ENCODE results near the gene GPATCH11. TPM values are rescaled to one million over a fixed set of nuclear protein-coding genes. Genes with fewer than 3 reads are reported as not detected.

Gene GPATCH11
- 11.3 TPM for polyA plus RNA-seq (2012; ENCODE audit: insufficient read depth, insufficient read length)

DNA sequence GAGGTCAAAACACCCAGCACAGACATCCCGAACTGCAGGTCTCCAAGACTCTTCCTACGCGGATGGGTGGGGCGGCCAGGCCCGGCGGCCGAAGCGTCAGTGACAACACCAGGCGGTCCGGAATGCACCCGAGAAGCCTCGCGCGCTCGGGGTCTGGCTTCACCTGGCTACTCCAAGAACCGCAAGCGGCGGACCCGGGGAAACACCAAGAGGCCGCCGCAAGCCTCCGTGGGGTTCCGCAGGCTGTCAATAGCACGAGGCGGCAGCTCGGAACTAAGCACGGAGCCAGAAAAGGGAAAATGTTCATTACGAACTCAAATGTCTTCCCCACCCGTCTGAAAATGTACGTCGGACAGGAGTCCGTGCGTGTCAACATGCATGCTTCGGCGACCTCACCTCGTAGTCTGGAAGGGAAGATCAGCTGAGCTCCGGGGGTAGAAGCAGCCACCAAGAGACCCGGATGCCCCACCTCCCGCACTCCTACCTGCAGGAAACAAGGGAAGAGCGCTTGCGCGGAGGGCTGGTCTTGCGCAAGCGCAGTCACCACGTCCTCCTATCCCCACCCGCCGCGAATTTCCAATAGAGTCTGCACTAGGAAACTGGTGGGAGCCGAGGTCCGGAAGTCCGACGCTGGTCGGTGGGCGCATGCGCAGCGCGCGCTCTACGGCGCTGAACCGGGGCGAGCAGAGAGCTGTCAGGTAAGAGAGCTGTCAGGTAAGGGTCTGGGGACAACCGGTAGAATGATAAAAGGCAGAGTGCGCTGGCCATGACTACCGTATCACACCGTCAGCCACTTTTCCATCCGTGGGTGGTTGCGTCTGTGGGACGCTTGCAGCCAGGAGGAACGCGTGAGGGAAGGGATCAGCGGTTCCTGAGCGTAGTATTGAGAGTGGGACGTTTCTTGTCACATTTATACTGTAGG is at the start of gene GPATCH11, which contains the start of gene HEATR5B:
GPATCH11 (plus strand) TSS at position 646 of the 922 bp plus-strand sequence. CDS start 3,864 bp downstream, outside the sequence.
HEATR5B (minus strand) TSS at position 500 of the 922 bp plus-strand sequence. CDS start 958 bp downstream, outside the sequence.
- H3K4me3 ChIP-seq (ENCODE audit: low read length): peak within 1 kb of the TSS; percentile 89
- DNase-seq (ENCODE audit: low read depth, low spot score): peak; percentile 90

DNA sequence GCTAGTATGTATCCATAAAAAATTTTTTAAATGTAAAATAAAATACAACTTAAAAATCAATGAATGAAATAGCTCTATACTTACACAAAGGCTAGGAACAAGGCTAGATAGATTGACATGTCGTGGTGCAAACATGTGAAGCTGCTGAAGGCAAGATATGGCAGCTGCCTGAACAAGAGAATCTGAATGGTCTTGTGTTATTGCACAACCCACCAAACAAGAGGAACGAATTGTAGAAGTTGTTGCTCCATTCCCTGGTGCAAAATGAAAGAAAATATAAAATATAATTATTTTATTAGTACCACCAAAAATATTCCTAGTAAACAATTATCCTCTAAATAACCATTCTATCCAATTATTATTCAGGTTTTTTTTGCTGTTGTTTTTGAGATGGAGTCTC is 46.5 kb upstream of the GPATCH11 start:
- DNase-seq (ENCODE audit: low read depth, low spot score): no peak
- H3K4me3 ChIP-seq (ENCODE audit: low read length): no peak overlapping the region

DNA sequence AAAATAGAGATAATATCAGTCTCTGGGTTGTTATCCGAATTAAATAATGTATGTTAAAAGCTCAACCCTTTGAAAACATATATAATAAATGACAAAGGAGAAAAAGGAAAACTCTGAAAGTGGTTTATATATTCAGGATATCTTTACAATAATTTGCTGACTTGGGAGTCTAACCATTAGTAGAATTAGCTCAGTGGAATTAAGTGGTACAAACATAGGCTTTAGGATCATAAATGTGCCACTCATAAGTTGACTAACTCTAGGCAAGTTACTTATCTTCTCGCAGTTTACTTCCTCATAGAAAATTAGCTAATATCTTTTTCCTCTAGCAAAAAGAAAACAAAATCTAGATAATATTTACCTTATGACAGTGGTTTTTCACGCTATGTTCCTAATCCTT is 44.7 kb upstream of the GPATCH11 start:
- no peak for DNase-seq (ENCODE audit: low read depth, low spot score)
- no peak overlapping the region for H3K4me3 ChIP-seq (ENCODE audit: low read length)

DNA sequence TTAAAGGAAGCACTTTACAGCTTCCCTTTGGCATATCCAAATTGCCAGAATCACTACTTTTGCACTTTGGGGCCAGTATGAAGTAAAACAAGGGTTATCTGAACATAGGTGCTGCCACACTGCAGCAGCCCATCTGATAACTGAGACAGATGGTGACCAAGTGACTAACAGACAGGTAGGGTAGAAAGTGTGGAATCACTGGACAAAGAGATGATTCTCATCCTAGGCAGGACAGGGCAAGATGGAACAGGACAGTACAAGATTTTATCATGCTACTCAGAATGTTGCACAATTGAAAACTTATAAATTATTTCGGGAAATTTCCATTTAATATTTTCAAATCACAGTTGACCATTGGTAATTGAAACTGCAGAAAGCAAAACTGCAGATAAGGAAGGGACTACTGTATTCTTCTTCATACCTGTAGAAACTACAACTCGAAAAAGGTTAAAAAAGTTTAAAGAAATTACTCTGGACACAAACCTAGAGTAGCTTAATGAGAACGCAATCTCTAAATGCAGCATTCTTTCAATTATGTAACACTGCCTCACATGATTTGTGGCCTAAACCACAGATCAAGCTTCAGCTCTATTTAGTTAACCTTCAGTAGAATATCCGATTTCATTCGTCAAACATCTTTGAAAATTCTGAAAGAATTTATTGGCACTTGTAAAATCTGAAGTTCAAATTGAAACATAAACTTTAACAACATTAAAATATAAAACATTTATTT is 31.6 kb upstream of the GPATCH11 start:
- H3K4me3 ChIP-seq (ENCODE audit: low read length): no peak overlapping the region
- no peak for DNase-seq (ENCODE audit: low read depth, low spot score)

DNA sequence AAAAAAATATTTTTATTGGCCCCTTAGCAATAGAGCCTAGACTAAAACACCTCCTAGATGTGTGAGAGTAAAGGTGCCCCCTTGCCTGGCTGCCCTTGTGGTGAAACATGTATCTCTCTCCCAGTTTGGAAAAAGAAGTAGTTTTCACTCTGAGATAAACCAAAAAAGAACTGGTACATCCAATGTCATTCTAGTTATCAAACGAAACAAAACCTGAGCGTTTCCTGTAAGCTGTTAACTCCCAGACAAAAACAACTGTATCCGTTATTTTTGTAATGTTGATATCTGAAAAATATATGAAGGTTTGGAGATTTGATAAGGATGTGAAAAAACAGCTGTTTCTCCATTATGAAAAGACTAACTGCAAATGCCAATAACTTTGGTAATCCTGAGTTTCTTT is 24.5 kb upstream of the GPATCH11 start:
- H3K4me3 ChIP-seq (ENCODE audit: low read length): no peak overlapping the region
- no peak for DNase-seq (ENCODE audit: low read depth, low spot score)

DNA sequence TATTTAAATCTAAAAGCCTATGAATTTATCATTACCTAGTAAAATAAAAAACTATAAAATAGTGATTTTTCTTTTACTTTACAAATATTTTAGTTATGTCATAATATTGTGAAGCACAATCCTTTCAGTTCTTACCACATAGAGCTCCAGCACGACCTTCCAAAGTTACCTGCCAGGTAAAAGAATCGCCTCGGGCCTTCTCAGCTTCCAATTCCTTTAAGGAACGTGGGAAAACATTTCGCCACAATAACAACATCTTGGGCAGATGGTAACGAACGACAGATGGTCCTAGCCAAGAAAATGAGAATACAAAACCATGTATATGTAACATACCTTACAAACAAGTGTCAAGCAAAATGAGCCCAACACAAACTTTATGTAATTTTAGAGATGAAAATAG is 23.9 kb upstream of the GPATCH11 start:
- H3K4me3 ChIP-seq (ENCODE audit: low read length): no peak overlapping the region
- no peak for DNase-seq (ENCODE audit: low read depth, low spot score)

DNA sequence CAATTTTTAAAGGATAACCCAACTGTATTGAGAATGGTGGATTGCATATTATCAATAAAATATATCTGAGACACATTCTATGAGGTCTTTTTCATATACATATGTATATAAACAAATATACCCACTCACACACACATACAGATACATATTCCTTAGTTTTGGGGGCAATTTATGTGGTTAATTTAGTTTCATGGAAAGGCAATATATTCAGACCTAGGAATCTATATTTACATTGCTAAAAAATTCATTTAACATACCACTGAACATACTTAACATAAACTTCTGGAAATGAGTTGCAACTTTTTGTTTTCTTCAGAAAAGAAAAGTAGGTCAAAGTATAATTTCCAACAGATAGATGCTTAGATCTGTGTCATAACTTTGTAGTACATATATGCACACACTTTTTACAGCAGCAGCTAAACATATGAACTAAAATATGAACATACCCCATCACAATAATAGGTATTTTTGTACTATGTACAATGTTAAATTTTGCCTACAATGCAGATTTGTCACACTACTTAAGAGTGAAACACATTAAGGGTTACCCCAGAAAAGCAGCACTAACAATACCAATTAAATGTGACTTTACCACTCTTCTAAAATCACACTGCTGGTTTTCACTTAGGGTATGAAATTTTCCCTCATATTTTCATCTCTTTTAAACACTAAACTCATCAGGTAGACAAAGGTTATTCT is 23.2 kb upstream of the GPATCH11 start:
- DNase-seq (ENCODE audit: low read depth, low spot score): no peak
- no peak overlapping the region for H3K4me3 ChIP-seq (ENCODE audit: low read length)

DNA sequence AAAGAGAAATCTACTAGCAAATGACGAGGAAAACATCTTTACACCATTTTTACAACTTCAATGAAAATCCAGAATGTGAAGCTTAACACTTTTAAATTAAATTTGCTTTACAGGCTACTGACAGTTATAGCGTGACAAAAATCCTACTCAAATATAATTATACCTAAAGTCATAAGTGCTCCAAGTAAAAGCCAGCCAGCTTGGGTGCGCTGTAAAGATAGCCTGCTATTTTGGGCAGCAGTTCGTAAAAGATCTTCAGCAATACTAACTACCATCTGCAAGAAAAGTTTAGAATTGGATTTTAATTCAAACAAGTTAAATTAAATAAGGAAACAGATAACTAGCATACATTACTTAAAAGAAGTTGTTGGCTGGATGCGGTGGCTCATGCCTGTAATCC is 22.5 kb upstream of the GPATCH11 start:
- no peak for DNase-seq (ENCODE audit: low read depth, low spot score)
- no peak overlapping the region for H3K4me3 ChIP-seq (ENCODE audit: low read length)

DNA sequence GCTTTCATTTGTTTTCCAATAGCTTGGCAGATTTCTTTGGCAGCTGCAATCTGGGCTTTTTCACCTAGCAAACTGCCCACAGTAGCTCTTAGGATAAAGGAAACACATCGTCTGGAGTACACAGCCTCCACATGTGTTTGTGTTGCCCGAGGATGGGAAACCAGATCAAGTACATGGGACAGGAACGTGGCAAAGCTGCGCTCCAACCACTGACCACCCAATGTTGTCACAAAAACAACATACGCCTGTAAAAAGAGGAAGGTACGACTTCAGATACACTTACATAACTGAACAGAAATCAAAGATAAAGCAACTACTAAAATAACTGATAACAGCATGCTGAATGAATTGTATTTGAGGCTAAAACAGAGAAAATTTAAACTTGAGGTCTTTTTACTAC is 15.6 kb upstream of the GPATCH11 start:
- no peak for DNase-seq (ENCODE audit: low read depth, low spot score)
- no peak overlapping the region for H3K4me3 ChIP-seq (ENCODE audit: low read length)

DNA sequence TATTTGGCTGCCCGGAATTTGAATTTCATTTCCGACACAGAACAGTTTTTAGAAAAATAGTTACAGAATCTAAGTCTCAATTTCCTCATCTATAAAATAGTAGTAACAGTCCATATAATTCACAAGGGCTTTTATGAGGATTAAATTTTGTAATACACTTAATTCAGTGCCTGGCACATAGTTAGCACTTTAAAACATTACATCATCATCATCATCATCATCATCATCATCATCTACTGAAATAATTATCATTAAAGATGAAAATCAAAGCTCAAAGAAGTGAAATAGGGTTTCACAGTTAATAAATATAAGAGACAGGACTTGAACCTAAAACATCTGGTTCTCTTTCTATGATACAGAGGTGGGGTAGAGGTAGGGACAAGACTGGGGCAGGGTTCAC is 13.4 kb upstream of the GPATCH11 start:
- H3K4me3 ChIP-seq (ENCODE audit: low read length): no peak overlapping the region
- DNase-seq (ENCODE audit: low read depth, low spot score): no peak

DNA sequence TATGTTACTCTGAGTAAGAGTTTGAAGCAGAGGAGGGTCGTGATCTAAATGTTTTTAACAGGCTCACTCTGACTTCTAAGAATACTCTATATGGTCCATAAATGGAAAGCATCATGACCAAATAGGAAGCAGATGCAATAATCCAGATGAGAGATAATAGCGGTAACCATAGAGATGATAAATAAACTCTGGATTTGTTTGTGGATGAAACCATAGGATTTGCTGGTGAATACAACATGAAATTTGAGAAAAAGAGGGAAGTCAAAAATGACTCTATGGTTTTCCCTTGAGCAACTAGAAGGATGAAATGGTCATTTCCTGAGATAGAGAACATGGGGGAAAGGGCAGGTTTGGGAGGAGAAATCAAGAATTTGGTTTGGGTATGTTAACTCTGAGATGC is 4.1 kb upstream of the GPATCH11 start:
- DNase-seq (ENCODE audit: low read depth, low spot score): no peak

DNA sequence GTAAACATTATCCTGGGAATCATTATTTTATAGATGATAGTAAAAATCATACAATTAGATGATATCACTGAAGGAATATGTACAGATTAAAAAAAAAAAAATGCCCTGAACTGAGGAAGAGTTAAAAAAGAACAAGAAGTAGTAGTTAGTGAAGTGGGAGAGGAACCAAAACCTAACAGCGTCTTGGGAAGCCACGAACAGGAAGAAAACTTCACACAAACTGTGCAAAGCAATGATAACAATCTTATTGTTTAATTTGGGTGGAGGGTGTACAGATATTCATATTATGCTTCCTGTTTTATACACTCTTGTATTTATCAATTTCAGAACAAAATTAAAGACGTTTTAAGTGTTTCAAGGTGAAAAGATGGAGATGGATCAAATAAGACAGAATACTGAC is 3.6 kb upstream of the GPATCH11 start:
- H3K4me3 ChIP-seq (ENCODE audit: low read length): no peak overlapping the region
- no peak for DNase-seq (ENCODE audit: low read depth, low spot score)

More for the DNA sequence above, 4.1 kb upstream of the GPATCH11 start:
- no peak overlapping the region for H3K4me3 ChIP-seq (ENCODE audit: low read length)

DNA sequence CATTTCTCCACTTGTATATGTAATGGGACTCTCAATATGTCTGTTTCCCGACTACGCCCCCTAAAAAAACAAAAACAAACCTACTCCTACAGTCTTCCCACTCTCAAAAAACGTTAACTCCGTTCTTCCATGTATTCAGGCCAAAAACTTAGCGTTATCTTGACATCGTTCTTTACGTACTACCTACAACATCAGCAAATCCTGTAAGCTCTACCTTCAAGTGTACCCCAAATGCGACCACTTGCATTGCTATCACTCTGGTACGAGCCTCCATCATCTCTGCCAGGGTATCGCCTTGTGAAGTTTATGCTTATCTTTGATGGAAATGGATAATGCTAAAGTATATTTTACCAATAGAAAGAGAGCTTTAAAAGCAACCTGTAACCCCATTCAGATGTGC is 479 bp downstream of the GPATCH11 start:
- peak overlapping the region; percentile 89 for H3K4me3 ChIP-seq (ENCODE audit: low read length)
- DNase-seq (ENCODE audit: low read depth, low spot score): no peak

DNA sequence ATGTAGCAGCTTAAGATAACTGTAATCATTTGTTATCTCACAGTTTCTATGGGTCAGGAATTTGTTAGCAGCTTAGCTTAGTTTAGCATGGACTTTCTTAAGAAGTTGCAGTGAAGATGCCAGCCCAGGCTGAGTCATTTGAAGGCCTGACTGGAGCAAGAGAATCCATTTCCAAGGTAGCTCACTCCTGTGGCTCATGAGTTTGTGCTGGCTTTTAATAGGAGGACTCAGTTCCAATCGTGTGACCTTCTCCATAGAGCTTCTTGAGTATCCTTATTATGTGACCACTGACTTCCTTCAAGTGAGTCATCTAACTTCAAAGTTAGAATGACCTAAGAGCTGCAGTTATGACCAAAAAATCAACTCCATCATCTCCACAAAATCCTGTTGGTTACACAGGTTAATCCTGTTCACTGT is 1.4 kb downstream of the GPATCH11 start:
- no peak overlapping the region for H3K4me3 ChIP-seq (ENCODE audit: low read length)
- no peak for DNase-seq (ENCODE audit: low read depth, low spot score)

DNA sequence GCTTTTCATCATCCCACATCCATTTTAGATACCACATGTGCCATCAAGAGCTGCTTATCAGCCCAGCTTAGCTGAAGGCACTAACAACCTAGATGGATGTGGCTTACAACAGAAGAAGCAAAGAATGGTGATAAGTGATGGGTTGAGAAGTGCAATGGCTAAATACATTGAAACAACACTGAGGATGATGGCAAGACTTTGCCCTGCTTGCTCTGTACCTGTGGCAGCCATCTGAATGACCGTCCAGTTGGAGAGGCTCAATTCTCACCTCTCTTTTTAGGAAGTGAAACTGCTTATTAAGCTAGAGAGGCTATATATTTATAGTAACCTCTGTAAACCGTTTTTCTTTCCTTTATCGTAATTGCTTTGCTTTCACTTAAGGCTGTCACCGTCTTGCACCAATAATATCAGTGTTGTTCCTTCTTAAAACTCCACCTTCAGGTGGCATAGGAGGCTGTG is 5.7 kb downstream of the GPATCH11 start:
- DNase-seq (ENCODE audit: low read depth, low spot score): no peak
- no peak overlapping the region for H3K4me3 ChIP-seq (ENCODE audit: low read length)

DNA sequence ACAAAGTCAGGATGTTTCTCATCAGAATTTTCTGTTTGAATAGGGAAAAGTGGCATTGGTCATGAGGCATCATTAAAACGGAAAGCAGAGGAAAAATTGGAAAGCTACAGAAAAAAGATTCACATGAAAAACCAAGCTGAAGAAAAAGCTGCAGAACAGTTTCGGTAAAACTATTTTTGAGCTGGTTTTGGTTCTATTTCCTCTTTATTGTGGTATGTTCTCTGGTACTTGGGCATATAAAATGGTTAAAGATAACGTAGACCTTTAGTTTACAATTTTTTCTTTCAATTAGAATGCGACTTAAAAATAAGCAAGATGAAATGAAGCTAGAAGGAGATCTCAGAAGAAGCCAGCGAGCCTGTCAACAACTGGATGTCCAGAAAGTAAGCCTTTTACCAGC is 7.6 kb downstream of the GPATCH11 start:
- no peak overlapping the region for H3K4me3 ChIP-seq (ENCODE audit: low read length)
- no peak for DNase-seq (ENCODE audit: low read depth, low spot score)

DNA sequence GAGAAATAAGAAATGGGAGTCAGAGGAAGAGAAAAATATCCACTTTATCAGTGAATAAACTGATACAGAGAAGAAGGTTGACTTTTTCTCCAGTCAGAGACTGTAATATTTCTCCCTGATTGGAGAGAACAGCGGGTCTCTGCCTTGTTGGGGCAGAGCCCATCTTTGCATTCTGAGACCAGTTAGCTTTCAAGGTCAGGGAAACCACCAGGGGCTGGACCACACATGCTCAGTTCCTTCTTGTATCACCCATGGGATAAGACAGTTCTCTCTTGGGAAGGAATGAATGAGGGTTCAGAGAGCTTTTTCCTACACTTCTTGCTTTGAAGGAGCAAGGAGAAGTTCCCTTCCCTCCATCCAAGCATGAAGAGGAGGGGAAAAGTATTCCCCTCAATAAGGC is 12.2 kb downstream of the GPATCH11 start:
- DNase-seq (ENCODE audit: low read depth, low spot score): no peak
- H3K4me3 ChIP-seq (ENCODE audit: low read length): no peak overlapping the region

DNA sequence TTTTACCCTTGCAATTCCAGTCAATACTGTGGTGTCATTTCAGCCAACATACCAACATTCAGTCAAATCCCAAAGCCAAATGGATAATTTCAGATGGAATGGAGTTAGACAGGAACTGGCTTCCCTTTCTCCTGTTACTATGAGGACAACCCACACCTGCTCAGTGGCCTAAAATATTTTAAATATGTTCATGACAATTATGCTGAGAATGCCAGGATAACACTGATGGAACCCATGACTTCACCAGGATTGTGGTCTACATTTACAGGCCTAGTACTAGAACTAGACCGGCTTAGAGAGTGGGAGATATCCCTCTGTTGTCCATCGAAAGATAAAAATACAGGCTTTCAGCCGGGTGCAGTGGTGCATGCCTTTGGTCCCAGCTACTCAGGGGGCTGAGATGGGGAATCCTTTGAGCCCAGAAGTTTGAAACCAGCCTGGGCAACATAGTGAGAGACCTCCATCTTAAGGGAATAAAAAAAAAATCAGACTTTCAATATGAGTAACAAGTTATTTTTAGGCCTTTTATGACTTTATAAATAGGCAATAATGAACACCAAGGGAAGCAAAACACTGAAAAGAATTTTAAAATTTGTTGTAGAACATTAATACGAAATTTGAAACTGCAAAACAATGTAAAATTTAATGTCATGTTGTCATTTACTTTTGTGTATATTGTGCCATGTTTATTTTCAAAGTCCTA is 14.2 kb downstream of the GPATCH11 start:
- DNase-seq (ENCODE audit: low read depth, low spot score): no peak
- H3K4me3 ChIP-seq (ENCODE audit: low read length): no peak overlapping the region

DNA sequence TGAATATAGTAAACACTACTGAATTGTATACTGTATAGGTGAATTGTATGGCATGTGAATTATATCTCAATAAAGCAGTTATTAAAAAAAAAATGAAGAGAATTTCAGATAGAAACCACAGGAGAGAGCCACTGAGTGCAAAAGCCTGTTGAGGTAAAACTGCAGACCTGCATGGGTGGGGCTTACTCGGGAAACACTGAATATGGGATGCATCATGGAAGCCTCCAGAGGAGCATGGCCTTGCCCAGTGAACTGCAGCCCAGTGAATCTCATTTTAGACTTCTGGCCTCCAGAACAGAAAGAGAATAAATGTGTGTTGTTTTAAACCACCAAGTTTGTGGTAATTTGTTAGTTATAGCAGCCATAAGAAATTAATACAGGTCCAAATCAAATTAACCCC is 15.7 kb downstream of the GPATCH11 start:
- no peak overlapping the region for H3K4me3 ChIP-seq (ENCODE audit: low read length)
- DNase-seq (ENCODE audit: low read depth, low spot score): no peak

All from Jurkat, Clone E6-1 (cell line).